Keratinocyte (primary cell): ENCODE results near the gene IRAK3. TPM values are rescaled to one million over a fixed set of nuclear protein-coding genes. Genes with fewer than 3 reads are reported as not detected.

ENCODE experiments used
- DNase-seq: peaks from one replicate; pipeline ENCODE4 v3.0.0-alpha.2; 2011; ENCODE audit warnings: low read depth, missing footprints, low spot score
- FAIRE-seq: peaks from 2 replicates; lab custom pipeline; 2011; peaks lifted over from hg19 to GRCh38; lab: Jason Lieb, UNC
- H2AFZ ChIP-seq: 2 replicates; pipeline ENCODE4 v1.6.0; 2012; ENCODE audit warnings: low read length, control low read depth, inconsistent platforms; ENCODE audit not compliant: control insufficient read depth
- H3K27ac ChIP-seq: 2 replicates; pipeline ENCODE4 v1.5.1; 2011; ENCODE audit warnings: low read length; ENCODE audit not compliant: control insufficient read depth, insufficient read depth
- H3K27me3 ChIP-seq: 3 replicates; pipeline ENCODE4 v1.6.0; 2011; ENCODE audit warnings: low read length; ENCODE audit not compliant: control insufficient read depth, insufficient read depth; ENCODE audit errors: extremely low read depth
- H3K36me3 ChIP-seq, 2 experiments: 2 replicates in 1 of 2; 3 replicates in 1 of 2; pipeline ENCODE4 v1.5.1; 2011; ENCODE audit warnings: low read length in 2 of 2, mild to moderate bottlenecking in 1 of 2; ENCODE audit not compliant: control insufficient read depth in 2 of 2, insufficient read depth in 2 of 2; ENCODE audit errors: extremely low read depth in 1 of 2
- H3K4me1 ChIP-seq: 3 replicates; pipeline ENCODE4 v1.5.1; 2011; ENCODE audit warnings: low read length; ENCODE audit not compliant: control insufficient read depth, insufficient read depth; ENCODE audit errors: extremely low read depth
- H3K4me2 ChIP-seq: 3 replicates; pipeline ENCODE4 v1.6.0; 2011; ENCODE audit warnings: low read depth, low read length; ENCODE audit not compliant: control insufficient read depth, insufficient read depth; ENCODE audit errors: extremely low read depth
- H3K4me3 ChIP-seq, 3 experiments: fragments of 200-600 bp in 1 of 3; sonication (generic) in 1 of 3; 2 replicates in 2 of 3; 3 replicates in 1 of 3; pipeline ENCODE4 v1.5.1; 2011 to 2016; ENCODE audit warnings: low read length in 3 of 3, mild to moderate bottlenecking in 3 of 3, control low read depth in 2 of 3, inconsistent platforms in 1 of 3, low read depth in 1 of 3, mixed read lengths in 1 of 3, mixed run types in 1 of 3, moderate library complexity in 1 of 3; ENCODE audit not compliant: control insufficient read depth in 2 of 3, insufficient read depth in 2 of 3; ENCODE audit errors: extremely low read depth in 1 of 3
- H3K79me2 ChIP-seq: 2 replicates; pipeline ENCODE4 v1.6.0; 2012; ENCODE audit warnings: low read length; ENCODE audit not compliant: control insufficient read depth, insufficient read depth
- H3K9ac ChIP-seq: 3 replicates; pipeline ENCODE4 v1.6.0; 2011; ENCODE audit warnings: low read length; ENCODE audit not compliant: control insufficient read depth, insufficient read depth; ENCODE audit errors: extremely low read depth
- H3K9me1 ChIP-seq: 3 replicates; pipeline ENCODE4 v1.6.0; 2011; ENCODE audit warnings: low read length; ENCODE audit not compliant: control insufficient read depth, insufficient read depth; ENCODE audit errors: extremely low read depth
- H3K9me3 ChIP-seq: 2 replicates; pipeline ENCODE4 v1.5.1; 2012; ENCODE audit warnings: low read depth, low read length; ENCODE audit not compliant: control insufficient read depth
- H4K20me1 ChIP-seq: 3 replicates; pipeline ENCODE4 v1.6.0; 2011; ENCODE audit warnings: low read length; ENCODE audit not compliant: control insufficient read depth, insufficient read depth; ENCODE audit errors: extremely low read depth
- CTCF ChIP-seq, 3 experiments: IDR thresholded peaks in 1 of 3; conservative IDR thresholded peaks in 1 of 3; optimal IDR thresholded peaks in 1 of 3; 2 replicates in 2 of 3; 3 replicates in 1 of 3; pipeline versions ENCODE3 to v1.5.1; 2011; ENCODE audit warnings: low read length in 3 of 3, mild to moderate bottlenecking in 3 of 3, moderate library complexity in 2 of 3, control low read depth in 1 of 3, inconsistent platforms in 1 of 3; ENCODE audit not compliant: insufficient read depth in 2 of 3; ENCODE audit errors: extremely low read depth in 1 of 3
- EZH2 ChIP-seq: IDR thresholded peaks from one replicate; pipeline ENCODE4 v1.6.1; 2012; ENCODE audit warnings: inconsistent platforms, mild to moderate bottlenecking, low read length, moderate library complexity
- dilution Hi-C: fragments of 300-500 bp; cut with MboI; formaldehyde crosslinking; loops from one replicate; pipeline ENCODE4 v1.7.0; 2020; ENCODE audit warnings: low sequenced_read_pairs; ENCODE audit not compliant: extremely low pct_ligation_motif_present
- polyA plus RNA-seq, 5 experiments: library from polyadenylated mRNA; depleted of rRNA in 3 of 5; stranded (reverse) in 3 of 5; stranded (forward) in 1 of 5; unstranded in 1 of 5; fragments of >200 nt; gene quantifications; 1 replicate in 1 of 5; 2 replicates in 3 of 5; 3 replicates in 1 of 5; pipeline versions ENCODE4 v1.2.1 to v1.2.3, GENCODE V29; 2011 to 2012; ENCODE audit warnings: missing spikeins in 2 of 5, low read depth in 1 of 5, low replicate concordance in 1 of 5

Gene IRAK3
- polyA plus RNA-seq, 1 donor (not counting 4 experiments of a cell fraction or from before 2014, with no cell fraction given) = 0.07 TPM

GRCh38 chr12:66217342-66217917 is 28.4 kb downstream of the IRAK3 start:
- FAIRE-seq = no peak
- no peak overlapping the region for H3K4me3 ChIP-seq
- no peaks in the 10 kb centered on the region for H3K4me1 ChIP-seq
- H3K9me1 ChIP-seq = no peaks in the 10 kb centered on the region
- TF ChIP-seq EZH2 = no peak
- TF ChIP-seq CTCF (optimal IDR thresholded peaks at IDR 0.05 in 1 of 3, IDR thresholded peaks at IDR 0.05 in 1 of 3, conservative IDR thresholded peaks at IDR 0.05 in 1 of 3; ENCODE audit: extremely low read depth in 1 of 3, insufficient read depth in 2 of 3, low read length in 3 of 3) = no peak
- H2AFZ ChIP-seq = no peak overlapping the region
- H3K9ac ChIP-seq = no peak overlapping the region
- DNase-seq = no peak
- H3K27me3 ChIP-seq = no peaks in the 10 kb centered on the region
- H3K36me3 ChIP-seq = no peaks in the 10 kb centered on the region
- H3K9me3 ChIP-seq = no peaks in the 10 kb centered on the region
- no peak overlapping the region for H3K4me2 ChIP-seq
- H3K27ac ChIP-seq = no peak overlapping the region
- dilution Hi-C loops = no loop called here
- no peaks in the 10 kb centered on the region for H3K79me2 ChIP-seq
- H4K20me1 ChIP-seq = no peaks in the 10 kb centered on the region

- Histone ChIP-seq H3K4me2 (no peak overlapping the region), H3K36me3 (no peaks in the 10 kb centered on the region), H3K4me1 (no peaks in the 10 kb centered on the region), H3K79me2 (no peaks in the 10 kb centered on the region), H3K4me3 (no peak overlapping the region), H3K27ac (no peak overlapping the region), H3K9me1 (no peaks in the 10 kb centered on the region), H3K27me3 (peaks cover 3% of the 10 kb centered on the region), H2AFZ (no peak overlapping the region), H3K9me3 (no peaks in the 10 kb centered on the region), H3K9ac (no peak overlapping the region), H4K20me1 (no peaks in the 10 kb centered on the region)
- dilution Hi-C loops = no loop called here
- DNase-seq = no peak
- no peak for FAIRE-seq
- TF ChIP-seq EZH2 = no peak
- no peak for TF ChIP-seq CTCF (optimal IDR thresholded peaks at IDR 0.05 in 1 of 3, IDR thresholded peaks at IDR 0.05 in 1 of 3, conservative IDR thresholded peaks at IDR 0.05 in 1 of 3; ENCODE audit: extremely low read depth in 1 of 3, insufficient read depth in 2 of 3, low read length in 3 of 3)
Observed at GRCh38 chr12:66228462-66228861, 39.4 kb downstream of the IRAK3 start.
